ENCODE data around the gene CRACDL. TPM values are rescaled to one million over a fixed set of nuclear protein-coding genes. Genes with fewer than 3 reads are reported as not detected.
A peak's percentile ranks its signal among the peaks of the same experiment; 100 is the strongest.

The CRACDL gene
- polyA plus RNA-seq, 10 donors, result 1.2 to 3.0 (median 1.8) TPM

DNA sequence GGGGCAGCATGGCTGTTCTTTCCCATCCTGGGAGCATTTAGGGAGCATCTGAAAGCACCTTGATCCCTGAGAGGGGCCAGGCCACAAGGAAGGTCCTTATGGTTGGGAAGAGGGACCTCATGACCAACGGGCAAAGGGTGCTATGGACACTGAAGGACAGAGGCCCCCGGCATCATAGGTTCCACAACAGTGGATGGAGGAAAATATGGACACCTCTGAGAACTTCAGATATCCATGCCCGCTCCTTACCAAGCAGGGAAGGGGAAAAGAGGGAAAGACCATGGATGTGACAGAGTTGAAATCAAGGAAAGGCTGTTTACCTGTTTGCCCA, 111.0 kb downstream of the CRACDL start:
- no peak for DNase-seq

DNA sequence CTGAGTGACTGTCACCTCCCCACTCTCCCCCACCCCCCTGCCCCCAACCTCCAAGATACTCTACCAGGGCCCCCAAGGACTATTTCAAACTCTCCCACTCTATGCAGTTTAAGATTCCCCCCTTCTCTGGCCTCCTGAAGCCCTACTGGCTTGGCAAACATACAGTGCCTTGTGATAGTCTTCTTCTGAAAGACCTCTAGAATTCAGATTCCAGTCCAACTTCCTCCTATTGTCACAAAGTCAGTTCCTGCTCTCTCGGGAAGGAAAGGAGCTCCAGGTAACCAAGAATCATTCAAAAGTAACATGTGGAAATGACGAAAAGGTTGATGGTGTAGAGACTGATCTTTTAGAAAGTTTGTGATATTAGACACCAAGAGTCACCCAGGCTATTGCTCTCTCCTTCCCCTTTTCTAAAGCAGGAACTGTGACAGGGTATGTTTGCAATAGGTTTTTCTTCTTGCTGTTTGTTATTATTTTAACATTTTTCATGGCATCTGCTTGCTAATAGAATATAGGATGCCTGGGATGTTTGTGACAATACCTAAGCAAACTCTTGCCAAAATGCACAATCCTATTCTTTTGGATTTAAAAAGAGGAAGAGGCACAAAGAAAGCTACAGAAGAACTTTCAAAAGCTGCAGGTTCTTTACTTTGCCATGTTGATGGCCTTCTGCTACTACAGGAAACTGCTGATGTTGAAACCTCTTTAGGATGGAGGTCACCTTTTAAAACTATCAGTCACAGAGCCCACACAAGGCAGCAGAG, 111.6 kb downstream of the CRACDL start:
- DNase-seq, result peak in 1 of 3 donors; percentile 21

DNA sequence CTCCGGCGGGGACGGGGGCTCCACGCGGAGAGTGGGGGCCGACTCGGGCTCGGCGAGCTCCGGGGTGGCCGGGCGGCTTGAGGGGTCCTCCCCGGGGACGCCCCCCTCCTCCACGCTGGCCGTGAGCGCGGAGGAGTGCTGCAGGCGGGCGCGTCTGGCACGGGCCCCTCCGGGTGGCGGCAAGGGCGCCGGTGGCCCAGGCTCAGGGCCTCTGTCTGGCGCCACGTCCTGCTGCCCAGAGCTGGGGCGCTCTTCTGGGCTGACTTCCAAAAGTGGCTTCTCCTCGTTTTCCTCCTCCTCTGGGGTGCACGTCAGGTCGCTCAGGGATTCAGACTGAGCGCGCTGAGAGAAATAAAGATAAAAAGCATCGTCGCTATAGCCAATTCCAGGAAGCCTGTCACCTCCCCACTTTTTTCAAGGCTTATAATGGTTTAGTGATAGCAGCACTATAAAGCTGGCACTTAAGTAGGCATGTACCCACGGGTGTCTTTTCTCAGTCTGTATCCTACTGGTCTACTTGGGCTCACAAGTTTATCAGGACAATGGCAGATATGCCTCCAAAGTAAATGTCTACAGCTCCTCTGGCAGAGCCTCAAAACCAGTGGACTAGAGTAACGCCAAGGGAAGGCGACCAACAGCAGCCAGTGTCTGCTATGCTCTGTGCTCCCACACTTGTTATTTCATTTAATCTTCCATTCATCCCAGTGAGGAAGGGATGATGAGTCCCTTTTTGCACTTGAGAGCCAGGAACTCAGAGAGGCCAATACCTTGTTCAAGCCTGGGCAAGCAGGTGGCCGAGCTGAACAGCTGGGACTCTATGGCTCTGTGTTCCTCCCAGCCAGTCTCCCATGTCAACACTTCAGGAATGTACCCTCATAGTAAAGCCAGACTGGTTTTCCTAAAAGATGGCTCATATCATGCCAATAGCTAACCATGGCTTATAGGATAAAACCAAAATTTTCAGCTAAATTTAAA, 112.5 kb downstream of the CRACDL start:
- peak in 1 of 3 donors; percentile 35 for DNase-seq

DNA sequence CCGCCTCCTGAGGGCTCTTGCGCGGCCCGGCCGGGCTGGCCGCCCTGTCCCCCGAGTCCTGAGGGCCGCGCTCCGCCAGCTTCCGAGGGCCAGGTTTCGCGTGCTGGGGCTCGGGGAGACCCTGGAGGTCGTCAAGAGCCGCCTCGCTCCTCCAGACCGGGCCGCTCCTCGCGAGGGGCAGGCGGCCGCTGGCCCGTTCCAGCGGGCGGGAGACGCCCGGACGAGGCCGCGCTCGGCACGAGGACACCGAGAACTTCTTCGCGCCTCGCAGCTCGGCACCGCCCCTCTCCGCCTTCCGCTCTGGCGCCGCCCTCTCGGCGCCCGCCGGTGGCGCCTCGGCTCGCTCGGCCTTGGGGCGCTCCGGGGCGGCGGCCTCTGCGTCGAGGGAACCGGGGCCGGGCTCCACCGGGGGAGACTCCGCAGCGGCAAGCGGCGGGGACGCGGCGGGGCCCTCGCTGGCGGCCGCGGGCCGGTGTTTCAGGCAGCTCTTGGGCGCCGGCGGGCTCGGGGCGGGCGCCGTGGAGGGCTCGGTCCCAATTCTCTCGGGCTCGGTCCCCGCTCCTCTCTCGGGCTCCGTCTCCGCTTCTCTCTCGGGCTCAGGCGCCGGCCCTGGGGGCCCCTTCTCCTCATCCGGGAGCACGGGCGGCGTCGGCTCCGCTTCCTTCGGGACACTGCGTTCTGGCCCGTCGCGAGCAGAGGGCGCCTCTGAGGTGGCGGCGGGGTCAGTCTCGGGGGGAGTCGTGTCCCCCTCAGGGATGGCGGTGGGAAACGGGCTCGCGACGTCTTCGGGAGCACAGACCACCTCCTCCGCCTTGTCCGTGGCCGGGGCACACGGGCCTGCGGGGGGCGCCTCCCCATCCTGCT, 113.5 kb downstream of the CRACDL start:
- peak in 1 of 3 donors; percentile 59 for DNase-seq

DNA sequence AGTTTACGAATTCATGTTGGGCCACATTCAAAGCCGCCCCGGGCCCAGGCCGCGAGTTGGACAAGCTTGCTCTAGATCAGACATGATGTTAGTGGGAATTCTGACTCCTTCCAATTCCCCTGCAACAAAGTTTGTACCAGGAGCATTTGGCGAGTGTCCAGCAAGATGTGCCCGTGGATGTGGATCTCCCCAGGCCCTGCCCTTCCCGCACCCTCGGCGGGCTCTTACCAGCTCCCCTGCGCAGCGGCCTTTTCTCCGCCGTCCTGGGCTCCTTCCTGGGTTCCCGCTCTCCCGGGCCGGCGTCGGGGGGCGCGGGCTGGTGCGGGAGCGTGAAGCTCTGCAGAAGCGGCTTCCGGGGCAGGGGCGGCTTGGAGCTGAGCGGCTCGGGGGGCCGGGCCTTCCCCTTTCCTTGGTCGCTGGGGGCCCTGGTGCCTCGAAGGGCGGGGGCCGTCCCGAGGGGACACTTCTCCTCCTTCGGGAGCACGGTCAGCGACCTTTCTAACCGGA, 114.3 kb downstream of the CRACDL start:
- no peak for DNase-seq

DNA sequence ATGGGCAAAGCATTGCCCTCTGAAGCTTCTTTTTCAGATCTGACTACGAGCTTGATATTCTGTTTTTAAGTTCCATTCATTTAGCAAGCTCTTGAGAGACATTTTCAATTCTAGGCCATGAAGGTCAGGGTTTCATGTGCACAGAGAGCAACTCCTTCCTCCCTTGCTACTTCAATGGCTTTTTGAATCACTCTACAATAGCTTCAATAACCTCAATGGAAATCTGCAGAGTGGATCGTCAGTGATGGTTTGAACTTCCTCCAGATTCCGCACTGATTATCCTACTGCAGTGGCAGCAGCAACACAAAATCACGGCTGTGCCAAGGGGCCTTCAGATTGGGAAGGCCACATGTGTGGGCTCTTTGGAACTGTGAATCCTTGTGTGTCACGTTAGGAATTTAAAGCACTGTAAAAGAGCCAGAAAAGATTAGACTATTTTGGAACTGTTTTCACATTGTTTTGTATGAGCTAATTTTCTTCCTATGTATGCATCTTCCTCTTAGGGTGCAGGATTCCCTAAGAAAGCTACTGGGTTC, 116.7 kb downstream of the CRACDL start:
- peak in 1 of 3 donors; percentile 31 for DNase-seq

DNA sequence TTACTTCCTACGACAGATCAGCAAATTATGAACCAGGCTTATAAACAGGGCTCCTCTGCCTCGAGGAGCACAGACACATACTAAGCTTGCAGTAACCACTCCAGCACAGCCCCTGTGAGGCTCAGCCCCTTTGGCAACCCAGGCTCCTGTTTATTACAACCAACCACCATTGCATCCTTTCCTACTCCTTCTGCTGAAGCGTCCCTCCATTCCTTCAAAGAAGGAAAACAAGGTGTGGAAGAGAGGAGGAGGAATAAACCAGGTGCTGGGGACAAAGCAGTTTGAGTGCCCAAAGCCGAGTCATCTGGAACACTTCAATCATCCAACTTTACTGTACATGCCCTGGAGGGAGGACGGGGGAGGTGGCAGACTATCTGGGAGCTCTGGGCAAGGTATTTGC, 117.9 kb downstream of the CRACDL start:
- DNase-seq, result no peak

DNA sequence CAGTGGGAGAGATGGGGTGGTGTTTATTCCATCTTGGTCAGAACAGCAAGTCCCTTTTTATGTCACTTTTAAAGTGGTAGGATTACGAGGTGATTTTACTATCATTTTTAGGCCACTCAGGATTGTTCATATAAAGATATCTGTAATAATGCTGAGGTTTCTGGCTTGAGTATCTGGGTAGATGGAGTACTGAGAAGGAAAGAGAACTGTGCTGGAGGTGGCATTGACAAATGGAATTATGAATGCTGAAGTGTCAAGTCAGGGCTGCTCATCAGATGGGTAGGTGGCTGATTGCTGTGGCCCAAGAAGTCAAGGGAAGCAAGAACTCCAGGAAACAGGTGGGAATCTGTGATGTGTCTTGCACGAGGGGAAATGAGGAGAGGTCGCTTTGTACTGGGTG, 119.7 kb downstream of the CRACDL start:
- no peak for DNase-seq

DNA sequence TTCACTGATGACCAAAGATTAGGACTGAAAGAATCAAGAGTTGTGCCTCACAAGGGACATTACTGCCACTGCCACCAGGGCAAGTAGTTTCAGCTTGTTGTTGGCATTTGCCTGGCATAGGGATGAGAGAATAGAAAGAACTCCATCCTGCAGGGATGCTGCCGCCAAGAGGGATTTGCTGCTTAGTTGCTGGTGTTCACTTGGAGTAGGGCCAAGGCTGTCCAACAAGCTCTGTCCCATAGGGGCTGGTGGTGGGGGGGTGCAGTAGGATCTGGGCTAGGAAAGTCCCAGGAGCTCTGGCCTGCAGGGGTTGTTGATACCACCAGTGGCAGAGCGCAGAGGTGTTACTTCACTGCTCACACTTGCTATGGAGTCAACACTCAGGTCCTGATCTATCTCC, 120.2 kb downstream of the CRACDL start:
- no peak for DNase-seq

DNA sequence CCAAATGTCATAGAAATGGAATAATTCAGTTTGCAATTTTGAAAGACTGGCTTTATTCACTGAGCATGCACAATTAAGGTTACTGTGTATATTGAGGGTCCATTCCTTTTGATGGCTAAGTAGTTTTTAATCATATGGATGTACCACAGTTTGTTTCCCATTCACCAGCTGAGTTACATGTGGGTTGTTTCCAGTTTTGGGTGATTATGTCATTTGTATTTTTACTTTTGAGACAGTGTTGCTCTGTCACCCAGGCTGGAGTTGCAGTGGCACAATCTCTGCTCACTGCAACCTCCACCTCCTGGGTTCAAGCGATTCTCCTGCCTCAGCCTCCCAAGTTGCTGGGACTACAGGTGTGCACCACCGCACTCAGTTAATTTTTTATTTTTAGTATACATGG, 124.3 kb downstream of the CRACDL start:
- no peak for DNase-seq

DNA sequence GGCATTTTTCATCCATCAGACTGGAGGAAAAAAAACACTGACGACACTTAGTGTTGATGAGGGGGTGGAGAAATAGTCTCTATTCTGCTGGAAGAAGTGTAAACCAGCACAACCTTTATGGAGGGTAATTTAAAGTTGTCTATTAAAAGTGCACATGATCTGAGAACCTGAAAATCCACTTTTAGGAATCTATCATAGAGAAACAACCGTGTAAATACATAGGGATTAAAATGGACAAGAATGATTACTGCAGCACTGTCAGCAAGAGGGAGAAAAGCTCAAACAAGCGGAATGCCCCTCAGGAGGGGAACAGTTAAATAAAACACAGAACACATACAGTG, 125.5 kb downstream of the CRACDL start:
- DNase-seq, result no peak

DNA sequence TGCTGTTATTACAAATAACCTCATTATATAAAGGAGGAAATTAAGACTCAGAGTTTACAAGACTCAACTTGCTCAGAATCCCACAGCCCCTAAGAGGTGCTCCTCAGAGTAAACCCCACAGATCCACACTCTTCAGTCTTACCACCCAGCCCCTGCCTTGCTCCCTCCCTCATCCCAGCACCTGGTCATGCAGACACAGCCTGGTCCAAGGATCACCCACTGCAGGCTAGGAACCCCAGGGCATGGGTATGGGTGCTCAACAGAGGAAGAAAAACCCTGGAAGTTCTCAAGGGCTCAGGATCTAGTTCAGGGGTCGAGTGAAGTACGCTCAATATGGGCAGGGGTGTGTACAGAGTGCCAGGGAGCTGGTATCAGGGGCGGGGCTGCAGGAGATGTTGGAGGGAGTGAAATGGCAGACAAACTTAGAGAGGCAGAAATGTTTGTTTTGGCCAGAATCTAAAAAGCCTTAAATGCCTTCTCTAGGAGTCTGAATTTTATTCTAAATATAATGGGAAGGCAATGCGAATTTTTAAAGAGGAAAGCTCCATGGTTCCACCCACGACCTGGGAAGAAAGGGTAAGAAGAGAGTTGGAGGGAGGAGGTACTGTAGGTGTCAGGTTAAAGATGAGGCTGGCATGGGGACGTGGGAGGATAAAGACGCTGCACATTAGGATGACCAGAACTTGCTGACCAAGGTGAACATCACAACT, 126.0 kb downstream of the CRACDL start:
- DNase-seq, result no peak

DNA sequence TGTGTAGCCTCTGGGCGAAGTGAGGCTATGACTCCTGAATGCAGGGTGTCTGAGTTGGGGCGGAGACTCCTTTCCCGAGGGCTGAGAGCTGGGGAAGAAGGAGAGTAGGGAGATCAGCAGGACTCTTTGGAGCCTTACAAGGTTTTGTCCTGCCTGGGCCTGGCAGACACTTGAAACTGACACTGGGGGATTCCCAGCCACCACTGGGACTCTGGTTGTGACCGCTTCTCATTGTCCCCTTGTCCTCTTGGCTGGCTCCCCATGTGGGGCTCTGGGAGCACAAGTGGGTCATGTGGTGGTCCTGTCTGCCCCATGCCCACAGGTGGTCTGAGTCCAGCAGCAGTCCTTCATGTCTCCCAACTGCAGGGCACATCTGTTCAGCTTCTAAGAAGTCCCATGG, 126.9 kb downstream of the CRACDL start:
- DNase-seq, result no peak

DNA sequence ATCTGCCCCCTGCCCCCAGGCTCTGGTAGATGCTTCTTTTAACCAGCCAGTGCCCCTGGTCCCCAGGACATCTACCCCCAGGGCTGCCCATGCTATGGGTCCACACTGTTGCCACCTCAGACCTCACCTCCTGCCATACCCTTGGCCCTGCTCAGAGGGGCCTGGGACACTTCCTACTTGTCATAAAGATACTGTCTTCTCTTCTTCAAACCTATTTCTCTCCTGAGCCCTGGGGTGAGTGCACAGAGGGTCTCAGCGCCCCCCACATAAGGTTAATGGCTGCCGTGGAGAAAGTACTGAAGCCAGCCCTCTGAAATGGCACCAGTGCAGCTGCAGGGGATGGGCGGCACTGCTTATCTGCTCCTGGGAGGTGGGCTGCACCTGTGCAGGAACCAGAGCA, 127.5 kb downstream of the CRACDL start:
- DNase-seq, result no peak

DNA sequence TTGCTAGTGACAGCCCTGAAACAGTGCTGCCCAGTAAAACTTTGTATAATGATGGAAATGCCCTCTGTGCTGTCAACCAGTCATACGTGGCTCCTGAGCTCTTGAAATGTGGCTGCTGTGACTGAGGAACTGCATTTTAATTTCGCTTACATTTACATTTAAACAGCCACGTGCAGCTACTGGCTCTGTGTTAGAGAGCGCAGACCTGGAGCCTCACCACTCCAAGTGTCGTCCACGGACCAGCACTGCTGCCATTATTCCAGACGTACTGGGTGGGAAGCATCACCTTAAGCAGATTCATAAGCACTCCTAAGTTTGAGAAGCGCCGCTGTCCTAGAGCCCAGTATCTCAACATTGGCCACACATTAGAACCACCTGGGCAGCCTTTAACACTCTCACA, 128.1 kb downstream of the CRACDL start:
- no peak for DNase-seq

DNA sequence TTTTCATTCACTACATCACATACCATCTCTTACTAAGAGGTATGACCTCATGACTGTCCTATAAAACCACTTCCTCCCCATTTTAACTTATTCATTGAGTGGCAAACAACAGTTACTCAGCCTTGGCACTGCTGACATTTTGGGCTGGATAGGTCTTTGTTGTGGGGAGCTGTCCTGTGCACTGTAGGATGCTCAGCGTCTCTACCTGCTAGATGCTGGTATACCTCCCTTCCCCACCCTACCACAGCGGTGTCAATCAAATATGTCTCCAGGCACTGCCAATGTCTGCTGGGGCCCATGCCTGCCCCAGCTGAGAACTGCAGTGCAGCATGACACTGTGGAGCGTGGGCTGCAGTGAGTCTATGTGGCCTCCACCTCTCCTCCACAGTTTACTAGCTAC, 128.8 kb downstream of the CRACDL start:
- no peak for DNase-seq

DNA sequence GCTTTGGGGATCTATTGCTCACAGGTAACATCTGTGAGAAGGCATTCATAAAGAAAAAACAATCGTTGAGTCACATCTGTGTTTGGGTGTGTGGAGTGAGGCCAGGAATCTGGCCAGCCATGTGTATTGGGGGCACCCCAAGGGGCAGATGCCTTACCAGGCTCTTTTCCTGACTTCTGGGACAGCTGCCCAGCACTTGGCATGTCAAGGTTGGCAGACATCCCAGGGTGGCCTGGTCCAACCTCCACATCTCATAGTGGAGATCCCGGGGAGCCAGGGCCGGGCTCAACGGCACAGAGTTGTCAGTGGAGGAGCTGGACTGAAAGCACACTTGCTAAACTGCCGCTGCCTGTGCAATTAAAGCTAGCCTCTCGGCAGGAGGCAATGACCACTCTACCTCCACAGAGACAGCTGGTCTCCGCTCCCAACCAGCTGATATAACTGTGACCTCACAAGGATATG, 129.8 kb downstream of the CRACDL start:
- peak; percentile 58 to 75 (median 63) for DNase-seq

DNA sequence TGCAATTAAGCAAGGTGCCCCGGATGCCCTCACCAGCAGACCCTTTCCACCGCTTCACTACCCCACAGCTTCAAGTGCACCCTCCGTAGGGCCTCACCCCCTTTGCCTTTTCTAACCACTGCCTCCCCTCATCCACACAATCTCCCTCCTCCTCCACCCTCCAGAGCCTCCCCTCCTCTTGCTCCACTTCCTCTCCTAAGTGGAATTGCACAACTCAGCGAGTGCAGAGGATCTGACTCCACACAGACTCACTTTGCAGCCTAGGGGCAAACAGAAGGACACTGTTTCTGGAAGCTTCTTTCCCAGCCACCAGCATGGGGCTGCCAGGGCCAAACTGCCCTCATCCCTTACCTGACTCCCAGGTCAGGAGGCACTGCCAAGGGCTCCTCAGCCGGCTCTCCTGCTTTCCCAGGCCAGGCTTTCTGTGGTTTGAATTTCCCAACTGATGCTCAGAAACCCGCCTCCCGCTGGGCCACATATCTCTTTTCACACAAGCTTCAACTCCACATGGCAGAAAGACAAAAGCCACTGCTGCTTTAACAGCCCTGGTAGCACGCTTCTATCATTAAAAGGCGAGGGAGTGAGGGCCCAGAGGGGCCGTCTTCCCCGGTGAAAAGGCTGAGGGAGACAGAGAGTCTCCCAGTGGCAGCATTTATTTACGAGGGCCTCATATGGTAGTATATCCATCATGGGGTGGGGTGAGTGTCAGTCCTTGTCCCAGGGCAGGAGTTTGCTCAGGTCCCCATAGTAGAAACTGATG, 130.4 kb downstream of the CRACDL start:
- DNase-seq, result peak in 1 of 3 donors; percentile 39

DNA sequence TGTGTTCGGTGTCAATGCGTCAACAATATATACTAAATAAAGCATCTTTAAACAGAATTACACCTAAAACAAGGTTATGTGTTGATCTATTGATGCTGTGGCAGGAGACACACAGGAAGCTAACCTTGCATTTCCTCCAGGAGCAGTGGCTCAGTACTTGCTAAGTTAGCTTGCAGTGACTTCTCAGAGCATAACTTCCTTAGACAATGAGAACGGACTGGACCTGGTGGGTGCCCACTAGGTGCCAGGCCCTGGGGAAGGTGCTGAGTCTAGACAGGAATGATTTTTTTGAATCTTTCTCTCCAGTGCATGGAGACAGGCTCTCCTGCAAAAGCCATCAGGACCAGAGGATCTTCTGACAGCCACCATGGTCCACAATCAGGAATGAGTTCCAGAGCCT, 131.3 kb downstream of the CRACDL start:
- no peak for DNase-seq

DNA sequence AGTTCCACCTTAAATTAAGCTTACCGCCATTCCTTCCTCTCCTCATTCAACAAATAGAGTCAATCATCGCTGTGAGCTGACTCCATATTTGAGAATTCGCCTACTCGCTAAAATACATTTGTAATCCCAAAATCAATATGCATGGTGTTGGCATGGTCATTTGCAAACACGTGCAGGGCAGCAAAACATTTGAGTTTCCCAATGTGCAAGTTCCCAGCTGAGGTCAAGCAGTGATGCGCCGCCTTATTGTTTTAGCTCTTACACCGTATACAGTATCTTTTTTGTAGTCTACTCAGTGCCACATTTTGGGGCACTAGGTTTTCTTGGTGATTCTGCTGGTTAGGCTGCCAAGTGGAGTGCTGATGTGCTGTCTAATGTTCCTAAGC, 131.8 kb downstream of the CRACDL start:
- DNase-seq, result no peak
